HG03060 (cell line): ENCODE results near the gene TDRD10.
"Not testable (repeated sequence)": the region's sequence is repeated elsewhere in the genome, so short reads cannot be mapped to it uniquely, and the experiment has no call there.

Experiments used
- ATAC-seq: cut with Tn5 transposase; IDR thresholded peaks from one replicate; pipeline ENCODE4 v1.9.1; 2021; ENCODE audit warnings: low read depth, moderate number of reproducible peaks; ENCODE audit not compliant: unreplicated experiment

The TDRD10 gene

DNA sequence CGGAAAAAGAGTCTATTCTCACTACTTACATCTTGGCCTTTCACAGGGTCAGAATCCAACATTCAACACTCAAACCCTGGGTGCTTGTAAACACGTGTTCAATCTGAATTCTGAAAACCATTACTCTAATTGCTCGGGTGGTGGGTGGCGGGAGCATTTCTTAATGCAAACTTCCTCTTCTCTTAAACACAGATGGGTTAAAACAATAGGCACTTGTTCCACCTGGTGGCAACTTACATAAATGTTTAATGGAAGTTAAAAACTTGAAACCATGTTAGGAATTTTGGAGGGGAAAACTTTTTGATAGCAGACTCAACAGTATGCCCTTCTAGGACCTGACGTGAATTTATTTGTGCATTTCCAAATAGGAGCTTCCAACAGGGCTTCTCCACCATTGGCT, 23.4 kb upstream of the TDRD10 start:
- ATAC-seq: no peak

DNA sequence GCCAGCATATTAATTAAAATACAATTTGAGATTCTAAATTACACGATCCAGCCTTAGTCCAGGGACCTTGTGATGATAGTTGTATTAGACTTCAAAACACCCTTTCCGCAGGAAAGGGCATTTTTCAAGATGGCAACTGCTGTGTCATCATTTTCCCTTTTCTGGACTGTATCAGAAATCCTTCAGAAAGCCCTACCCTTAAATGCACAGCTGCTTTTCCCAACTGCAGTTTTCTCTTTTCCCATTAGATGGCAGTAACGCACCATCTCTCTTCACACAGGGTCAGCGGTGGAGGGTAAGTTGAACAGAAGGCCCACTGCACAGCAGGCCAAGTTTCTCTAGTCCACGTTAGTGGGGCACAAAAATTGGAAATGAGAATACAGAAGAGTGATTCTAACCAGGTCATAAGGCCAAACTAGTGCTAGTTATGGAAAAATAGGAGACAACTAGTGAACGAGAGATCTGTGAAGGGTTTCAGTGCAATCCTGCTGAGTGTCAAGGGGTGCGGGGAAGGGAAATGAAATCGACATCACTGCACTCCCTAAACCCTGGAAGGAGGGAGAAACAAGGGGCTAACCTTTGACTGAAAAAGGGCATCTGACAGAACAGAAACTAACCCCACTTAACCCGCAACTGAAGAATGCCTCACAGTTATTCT, 22.1 kb upstream of the TDRD10 start:
- ATAC-seq: no peak

DNA sequence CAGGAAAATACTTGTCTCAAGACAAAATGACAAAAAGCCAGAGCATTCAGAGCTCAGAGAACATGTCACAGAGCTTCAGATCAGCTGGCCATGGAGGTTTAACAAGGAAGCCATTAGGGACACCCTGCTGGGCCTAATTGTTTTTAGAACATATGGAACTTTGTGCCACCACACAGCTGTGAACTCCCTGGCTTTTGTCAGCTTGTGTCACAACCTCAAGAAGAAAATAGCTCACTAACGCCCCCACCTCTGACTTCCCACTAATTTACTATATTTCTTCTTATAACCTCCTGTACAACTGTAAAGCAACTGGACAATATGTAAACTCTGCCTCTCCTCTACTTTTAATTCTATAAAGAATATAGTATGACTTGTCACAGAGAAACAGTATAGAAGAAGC, 21.0 kb upstream of the TDRD10 start:
- no peak for ATAC-seq

DNA sequence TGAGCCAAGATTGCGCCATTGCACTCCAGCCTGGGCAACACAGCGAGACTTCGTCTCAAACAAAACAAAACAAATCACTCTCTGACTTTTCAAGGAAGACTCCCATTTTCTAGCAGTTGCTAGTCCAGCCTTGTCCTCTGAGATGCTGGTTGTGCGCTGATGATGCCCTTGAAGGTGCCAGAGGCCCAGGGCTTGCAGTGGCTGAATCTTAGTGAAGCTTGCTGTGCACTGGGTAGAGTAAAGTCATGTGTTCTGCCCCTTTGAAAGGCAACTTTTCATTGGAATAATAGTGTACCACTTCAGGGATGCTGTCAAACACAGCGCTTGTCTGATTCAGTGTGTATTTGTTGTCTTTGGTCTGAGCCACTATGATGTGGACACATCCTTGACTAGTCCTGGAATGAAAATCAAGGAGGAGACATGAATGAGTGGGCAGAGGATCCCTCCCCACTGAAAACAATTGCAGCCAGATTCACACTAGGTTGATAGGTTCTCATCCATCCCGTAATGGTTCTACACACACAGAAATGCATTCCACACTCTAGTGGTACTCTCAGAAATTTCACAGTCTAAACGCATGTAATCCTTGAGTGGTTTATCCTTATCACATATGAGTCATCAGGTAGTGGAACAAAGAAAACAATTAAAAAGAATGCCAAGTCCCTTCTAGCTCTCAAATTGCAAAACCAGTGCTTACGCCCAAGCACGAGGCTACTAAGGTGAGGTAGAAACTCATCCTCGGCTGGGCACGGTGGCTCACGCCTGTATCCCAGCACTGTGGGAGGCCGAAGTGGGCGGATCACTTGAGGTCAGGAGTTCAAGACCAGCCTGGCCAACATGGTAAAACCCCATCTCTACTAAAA, 17.8 kb upstream of the TDRD10 start:
- ATAC-seq: no peak

DNA sequence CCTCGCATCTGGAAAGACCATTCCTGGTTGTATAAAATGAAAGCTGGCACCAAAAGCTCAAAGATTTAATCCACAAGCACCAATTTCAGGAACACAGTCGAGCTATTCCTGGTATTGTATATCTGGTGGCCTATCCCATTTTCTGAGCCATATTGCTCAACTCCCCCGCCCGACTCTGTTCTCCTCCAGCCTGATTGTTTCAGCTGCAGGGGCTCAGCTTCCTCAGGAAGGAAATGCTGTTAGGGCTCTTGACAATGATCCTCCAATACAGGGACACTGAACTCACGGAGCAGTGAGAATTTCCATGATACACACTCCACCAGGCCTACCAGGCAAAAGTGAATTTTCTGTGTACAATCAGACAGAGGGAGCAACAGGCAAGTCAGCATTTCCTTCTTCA, 16.9 kb upstream of the TDRD10 start:
- no peak for ATAC-seq

DNA sequence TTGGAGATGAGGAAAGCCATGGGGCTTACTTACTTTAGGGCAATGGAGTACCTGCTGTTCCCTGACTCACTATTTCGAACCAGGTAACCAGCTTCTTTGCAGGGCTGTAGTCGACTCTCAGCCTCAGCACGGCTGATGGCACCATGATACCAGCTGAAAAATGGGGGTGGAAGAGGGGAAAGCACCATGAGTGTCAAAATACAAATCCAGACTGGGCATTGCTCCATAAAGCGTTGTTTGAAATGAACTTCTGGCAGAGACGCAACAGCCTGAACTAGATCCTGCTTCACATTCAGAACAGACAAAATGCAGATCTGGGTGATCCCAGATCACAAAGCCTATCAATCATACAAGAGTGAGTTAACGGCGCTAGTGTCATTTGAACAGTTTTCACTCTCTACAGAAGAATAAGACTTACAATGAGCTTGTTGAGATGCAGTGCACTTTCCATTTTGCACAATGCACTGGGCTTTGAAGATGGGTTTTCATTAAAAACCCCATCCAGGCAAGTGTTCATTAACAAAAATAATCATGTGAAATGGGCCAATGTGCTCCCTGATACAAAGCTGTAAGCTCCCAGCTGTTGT, 16.0 kb upstream of the TDRD10 start:
- ATAC-seq: no peak

DNA sequence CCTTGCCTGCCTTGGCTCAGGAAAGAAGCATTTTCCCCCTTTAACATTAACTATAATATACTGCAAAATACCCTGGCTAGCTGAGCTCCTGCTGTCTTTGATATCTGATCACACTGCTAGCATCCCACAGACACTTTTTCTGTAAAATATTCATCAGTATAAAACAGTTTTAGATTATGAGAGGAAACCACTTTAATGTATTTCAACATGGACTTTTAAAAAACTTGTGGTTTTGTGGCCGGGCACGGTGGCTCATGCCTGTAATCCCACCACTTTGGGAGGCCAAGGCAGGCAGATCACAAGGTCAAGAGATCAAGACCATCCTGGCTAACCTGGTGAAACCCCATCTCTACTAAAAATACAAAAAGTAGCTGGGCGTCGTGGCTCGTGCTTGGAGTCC, 15.3 kb upstream of the TDRD10 start:
- not testable (repeated sequence) for ATAC-seq

DNA sequence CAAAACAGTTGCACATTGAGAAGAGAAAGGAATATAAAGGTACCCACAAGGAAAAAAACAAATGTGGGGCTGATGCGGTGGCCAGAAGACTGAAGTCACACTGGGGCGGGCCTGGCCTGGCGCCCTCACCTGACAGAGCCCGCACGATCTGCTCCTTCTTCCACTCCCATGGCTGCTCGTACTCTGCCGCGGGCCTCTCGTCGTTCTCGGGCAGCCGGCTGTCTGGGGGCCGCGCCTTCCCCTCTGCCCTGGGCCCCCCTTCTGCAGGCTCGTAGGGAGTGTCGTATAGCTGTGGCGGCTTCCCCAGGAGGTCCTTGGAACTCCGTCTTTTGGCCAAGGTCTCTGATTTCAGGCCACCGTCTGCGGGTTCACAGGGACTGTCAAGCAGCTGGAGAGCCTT, 13.1 kb upstream of the TDRD10 start:
- no peak for ATAC-seq

DNA sequence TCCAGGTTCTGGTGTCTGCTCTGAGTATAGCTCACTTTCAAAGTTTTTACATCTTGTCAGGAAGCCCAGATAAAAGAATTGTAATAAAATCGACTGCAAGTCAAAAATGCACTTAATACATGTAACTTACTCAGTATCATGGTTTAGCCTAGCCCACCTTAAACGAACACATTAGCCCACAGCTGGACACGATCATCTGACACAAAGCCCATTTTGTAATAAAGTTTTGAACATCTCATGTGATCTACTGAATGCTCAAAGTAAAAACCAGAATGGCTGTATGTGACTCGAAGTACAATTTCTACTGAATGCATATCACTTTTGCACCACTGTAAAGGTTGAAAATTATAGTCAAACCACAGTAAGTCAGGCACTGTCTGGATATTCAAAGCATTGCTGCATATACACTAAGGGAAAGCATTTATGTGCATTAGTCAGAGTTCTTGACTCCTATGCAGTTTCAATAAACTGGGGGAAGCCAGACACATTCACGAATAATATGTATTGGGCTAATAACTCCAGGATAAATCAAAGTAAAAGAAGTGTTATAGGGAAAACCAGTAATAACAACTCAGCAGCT, 12.2 kb upstream of the TDRD10 start:
- no peak for ATAC-seq

DNA sequence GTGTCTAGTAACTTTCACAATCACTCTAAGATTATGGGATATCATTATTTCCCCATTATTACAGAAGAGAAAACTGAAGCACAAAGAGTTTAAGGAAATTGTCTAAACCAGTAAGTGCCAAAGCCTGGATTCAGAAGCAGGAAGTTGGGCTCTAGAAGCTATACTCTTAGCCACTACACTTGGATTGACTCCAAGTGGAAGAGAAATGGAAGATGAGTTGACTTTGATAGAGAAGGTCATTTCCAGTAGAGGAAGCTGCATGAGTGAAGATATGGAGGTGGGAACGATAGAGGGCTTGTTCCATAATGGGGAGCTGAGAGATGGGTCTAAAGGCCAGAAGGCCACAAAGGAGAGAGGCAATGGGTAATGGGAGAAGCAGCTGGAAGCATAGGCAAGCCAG, 11.7 kb upstream of the TDRD10 start:
- ATAC-seq: no peak

DNA sequence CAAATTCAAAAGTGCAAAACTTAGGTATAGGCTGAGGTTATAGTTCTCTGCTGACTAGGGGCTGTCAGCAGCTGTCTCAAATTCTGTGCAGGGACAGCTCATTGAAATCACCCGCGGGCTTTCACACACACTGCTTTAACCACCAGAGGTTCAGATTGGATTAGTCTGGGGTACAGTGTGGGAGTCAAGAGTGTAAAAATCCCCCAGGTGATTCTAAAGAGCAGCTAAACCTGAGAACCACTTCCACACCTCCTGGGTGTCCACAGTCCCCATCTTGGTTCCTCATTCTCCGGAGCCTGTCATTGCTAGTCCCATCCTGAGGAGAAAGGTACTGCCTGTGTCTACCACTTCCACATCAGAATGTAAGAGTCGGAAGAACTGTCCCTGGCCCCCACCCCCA, 9.9 kb upstream of the TDRD10 start:
- no peak for ATAC-seq

DNA sequence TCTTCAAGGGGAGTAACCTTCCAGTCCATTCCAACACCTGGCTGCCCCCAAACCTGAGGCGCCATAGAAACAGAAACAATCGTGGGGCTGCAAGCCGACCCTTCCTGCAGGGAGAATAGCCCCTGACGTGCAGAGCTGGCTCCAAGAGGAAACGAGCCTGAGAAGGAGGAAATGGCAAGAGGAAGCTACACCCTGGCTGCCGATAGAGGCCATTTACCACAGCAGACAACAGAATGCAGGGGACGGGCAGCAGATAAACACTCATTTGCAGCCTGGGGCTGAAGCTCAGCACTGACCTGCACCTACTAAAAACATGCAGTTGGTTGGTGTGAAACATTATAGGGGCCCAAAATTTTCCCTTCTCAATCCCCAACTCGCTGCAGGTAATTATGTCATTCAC, 8.7 kb upstream of the TDRD10 start:
- ATAC-seq: no peak

DNA sequence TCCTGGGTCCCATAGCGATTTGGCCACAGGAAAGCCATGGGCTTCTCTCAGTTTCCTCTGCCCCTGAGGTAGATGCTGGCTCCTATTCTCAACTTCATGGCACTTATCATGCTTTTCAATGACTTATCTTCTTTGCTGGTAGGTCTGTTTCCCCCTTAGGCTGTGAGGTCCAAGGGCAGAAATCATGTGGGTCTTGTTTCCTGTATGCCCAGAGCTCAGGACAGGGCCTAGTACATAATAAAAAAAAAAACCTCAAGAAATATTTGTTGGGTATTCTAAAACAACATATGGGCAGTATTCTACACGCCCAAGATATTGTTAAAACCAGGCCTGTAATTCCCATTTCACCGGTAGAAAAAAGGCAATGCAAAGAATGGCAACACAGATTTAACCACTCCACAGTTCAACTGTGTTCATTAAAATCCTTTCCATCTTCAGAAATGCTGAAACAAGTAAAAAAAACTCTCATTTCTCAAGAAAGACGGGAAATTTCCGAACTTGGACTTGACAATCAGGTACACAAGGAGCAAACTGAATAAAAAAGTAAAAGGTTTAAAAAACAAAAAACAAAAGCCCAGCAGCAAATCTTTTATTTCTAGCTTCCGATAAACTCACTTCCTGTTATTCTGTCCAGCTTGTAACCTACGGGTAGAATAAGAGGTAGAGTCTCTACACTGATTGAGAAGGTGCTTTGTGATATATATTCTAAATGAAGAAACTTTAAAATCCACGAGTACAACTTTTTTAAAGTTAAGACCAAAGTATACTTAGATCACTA, 6.3 kb upstream of the TDRD10 start:
- ATAC-seq: no peak

DNA sequence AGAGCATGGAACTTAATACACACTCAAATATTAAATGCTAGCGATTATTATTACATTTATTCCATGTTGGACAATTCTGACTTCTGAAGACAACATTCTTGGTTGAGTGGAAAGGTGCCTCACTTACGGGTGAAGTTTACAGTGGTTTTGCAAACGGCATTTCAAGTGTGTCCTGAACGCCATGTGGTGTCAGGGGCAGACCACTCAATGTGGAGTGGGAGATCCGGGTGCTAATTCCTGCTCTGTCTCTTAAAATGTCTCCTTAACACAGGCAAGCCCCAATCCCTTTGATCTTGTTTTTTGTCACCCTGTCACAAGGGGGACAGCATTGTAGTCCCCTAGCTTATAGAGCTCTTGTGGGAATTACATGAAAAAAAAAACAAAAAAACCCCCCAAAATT, 5.6 kb upstream of the TDRD10 start:
- ATAC-seq: no peak

DNA sequence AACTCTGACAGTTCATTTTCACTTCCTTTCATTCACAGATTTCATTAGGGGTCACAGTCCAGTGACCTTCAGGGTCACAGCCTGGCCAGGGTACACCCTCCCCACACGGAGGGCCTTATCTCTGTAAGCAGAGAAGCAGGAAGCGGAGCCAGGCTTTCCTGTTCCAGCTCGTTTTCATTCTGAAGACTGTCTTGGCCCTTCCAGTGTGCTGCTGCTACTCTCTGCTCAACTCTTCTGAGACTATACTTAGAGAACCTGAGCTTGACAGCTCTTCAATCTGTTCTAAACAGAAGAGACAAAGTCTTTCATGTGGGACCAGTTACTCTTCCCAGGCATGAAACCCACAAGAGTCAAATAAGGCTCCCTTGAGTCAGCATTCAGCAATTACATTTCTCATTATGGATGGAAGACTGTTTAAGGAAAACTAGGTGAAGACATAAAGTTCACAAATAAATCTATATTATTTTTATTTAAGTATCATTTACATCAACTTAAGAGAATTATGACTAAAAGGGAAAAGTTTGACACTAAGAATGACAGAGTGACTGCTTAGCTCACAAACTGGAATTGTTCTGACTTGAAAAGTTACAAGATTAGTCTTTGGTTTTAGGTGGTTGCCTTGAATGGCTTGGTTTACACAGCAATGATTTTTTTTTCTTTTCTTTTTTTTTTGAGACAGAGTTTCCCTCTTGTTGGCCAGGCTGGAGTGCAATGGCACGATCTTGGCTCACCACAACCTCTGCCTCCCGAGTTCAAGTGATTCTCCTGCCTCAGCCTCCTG, 4.8 kb upstream of the TDRD10 start:
- ATAC-seq: no peak

DNA sequence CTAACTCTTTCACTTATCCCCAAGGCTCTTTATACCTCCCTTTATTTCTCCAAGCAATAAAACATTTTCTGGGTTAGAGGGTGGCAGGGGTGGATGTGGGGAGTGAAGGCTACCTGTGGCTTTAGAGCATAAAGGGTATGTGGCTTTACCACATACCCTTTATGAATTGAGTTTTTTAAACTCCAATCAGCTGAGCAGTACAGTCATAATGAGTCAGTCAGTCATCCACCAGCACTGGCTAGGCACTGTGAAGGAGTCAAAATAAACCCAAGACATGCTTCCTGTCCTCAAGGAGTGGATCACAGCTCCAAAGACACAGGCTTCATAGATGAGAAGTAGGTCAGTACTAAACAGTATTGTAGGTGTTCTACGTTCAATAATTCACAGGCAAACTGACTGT, 2.6 kb upstream of the TDRD10 start:
- ATAC-seq: no peak

DNA sequence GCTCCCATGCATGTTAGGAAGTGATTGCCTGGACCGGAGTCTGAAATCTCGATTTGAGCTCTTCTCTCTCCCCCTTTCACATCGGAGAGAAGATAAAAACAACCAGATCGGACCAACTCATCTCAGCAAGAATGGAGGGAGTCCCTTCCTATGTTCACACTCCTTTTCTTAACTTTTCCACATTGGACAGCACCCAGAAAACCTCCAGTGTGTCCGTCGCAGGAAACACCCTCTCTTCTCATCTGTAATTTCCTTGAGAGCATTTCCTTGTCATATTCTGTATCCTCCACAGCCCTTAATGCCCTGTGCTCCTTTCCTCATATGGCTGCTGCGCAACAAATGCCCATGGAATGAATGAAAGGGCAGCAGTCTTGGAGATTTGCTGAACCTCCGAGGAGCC, 1.5 kb upstream of the TDRD10 start:
- ATAC-seq: no peak

DNA sequence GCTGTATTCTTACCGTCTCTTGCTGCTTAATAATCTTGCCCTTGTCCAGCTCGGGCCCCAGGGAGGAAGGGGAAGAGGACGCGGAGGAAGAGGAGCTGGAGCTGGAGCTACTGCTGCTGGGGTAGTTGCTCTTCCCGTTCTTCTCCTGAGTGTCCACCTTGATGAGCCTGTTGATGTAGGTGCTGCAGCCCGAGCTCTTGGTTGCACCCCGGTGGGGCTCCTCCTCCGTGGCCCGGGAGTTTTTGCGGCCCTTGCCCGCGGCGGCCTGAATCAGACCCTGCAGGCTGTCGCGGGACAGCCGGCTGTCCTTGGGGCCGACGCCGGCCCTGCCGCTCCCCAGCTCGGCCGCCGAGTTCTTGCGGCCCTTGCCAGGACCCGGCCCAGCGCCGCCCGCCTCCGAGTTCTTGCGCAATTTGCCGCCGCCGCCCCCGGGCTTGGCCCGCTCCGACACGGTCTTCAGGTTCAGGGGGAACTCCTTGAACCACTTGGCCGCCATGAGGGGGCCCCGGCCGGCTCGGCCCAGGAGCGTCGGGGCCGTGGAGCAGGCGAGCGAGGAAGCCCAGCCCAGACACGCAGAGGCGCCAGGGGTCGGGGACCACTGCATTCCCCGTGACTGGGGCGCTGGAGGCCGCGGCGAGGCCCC, 475 bp upstream of the TDRD10 start:
- ATAC-seq: no peak

DNA sequence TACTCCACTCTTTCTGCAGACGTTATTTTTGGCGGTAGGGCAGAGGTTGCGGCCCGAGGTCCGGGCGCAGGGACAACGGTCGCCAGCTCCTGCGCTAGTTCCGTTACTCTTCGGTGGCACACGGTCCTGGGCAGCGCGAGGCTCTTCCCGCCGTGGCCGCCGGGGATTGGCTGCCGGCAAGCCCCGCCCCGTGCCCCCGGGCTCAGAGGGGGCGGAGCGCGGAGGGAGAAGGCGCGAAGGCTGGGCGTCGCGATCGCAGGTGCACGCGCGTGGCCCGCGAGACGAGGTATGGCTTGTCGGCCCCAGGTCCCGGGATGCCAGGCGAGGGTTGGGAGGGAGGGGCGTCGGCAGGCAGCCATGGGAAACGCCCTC, 711 bp downstream of the TDRD10 start:
- no peak for ATAC-seq

DNA sequence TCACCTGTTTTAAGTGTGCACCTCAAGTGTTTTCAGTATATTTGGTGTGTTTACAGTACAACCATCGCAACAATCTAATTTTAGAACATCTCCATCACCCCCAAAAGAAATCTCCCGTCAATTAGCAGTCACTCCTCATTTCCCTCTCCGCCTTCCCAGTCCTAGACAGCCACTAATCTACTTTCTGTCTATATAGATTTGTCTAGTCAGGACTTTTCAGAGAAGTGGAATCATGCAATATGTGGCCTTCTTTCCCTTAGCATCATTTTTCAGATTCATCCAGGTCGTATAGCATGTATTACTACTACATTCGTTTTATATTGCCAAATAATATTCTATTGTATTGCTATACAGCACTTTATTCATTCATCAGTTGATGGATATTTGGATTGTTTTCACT, 1.9 kb downstream of the TDRD10 start:
- ATAC-seq: no peak
